OCI-LY1 (cell line): ENCODE measurements around the gene CNTFR.

Experiments
- H2AFZ ChIP-seq: fragments of 200-600 bp; sonication (generic), shearing (Covaris generic); 2 replicates; pipeline ENCODE4 v1.6.0; 2014; ENCODE audit warnings: antibody characterized with exemption, mild to moderate bottlenecking, low read length
- H3F3A ChIP-seq: fragments of 200-600 bp; sonication (generic), shearing (Covaris generic); 2 replicates; pipeline ENCODE4 v1.6.0; 2014; ENCODE audit warnings: mild to moderate bottlenecking, antibody characterized with exemption, low read length, moderate library complexity; ENCODE audit not compliant: insufficient read depth
- H3K27ac ChIP-seq: fragments of 200-600 bp; sonication (generic); 2 replicates; pipeline ENCODE4 v1.5.1; 2014; ENCODE audit warnings: low read length, mixed run types, mild to moderate bottlenecking, low read depth; ENCODE audit not compliant: poor library complexity, severe bottlenecking
- H3K27me3 ChIP-seq: fragments of 200-600 bp; sonication (generic); 2 replicates; pipeline ENCODE4 v1.6.0; 2014; ENCODE audit warnings: antibody characterized with exemption, mild to moderate bottlenecking, low read length, moderate library complexity; ENCODE audit not compliant: insufficient read depth
- H3K36me3 ChIP-seq: fragments of 200-600 bp; sonication (generic); 2 replicates; pipeline ENCODE4 v1.6.1; 2014; ENCODE audit warnings: mild to moderate bottlenecking, antibody characterized with exemption, low read length, moderate library complexity, mixed read lengths; ENCODE audit not compliant: insufficient read depth
- H3K4me1 ChIP-seq: fragments of 200-600 bp; sonication (generic); 2 replicates; pipeline ENCODE4 v1.5.1; 2014; ENCODE audit warnings: mild to moderate bottlenecking, low read length, moderate library complexity; ENCODE audit not compliant: insufficient read depth, severe bottlenecking
- H3K4me2 ChIP-seq: fragments of 200-600 bp; sonication (generic), shearing (Covaris generic); 2 replicates; pipeline ENCODE4 v1.6.1; 2014; ENCODE audit warnings: low read length
- H3K4me3 ChIP-seq: fragments of 200-600 bp; sonication (generic); 2 replicates; pipeline ENCODE4 v1.5.1; 2014; ENCODE audit warnings: low read length, low read depth, mild to moderate bottlenecking, mixed read lengths; ENCODE audit not compliant: poor library complexity, severe bottlenecking
- H3K79me2 ChIP-seq: fragments of 200-600 bp; shearing (Covaris generic); 2 replicates; pipeline ENCODE4 v1.6.1; 2016; ENCODE audit warnings: mixed run types, low read length, mixed read lengths; ENCODE audit not compliant: insufficient read depth
- H3K9ac ChIP-seq: fragments of 200-600 bp; sonication (generic), shearing (Covaris generic); 2 replicates; pipeline ENCODE4 v1.6.1; 2014; ENCODE audit warnings: mild to moderate bottlenecking, low read length, mixed read lengths
- H3K9me2 ChIP-seq: fragments of 200-600 bp; sonication (generic), shearing (Covaris generic); 2 replicates; pipeline ENCODE4 v1.6.1; 2014; ENCODE audit warnings: low read depth, mild to moderate bottlenecking, low read length, mixed read lengths
- H3K9me3 ChIP-seq: fragments of 200-600 bp; shearing (Covaris generic); 2 replicates; pipeline ENCODE4 v1.6.1; 2014; ENCODE audit warnings: low read length, mixed read lengths
- H4K20me1 ChIP-seq: fragments of 200-600 bp; sonication (generic), shearing (Covaris generic); 2 replicates; pipeline ENCODE4 v1.6.0; 2016; ENCODE audit warnings: mild to moderate bottlenecking, low read length; ENCODE audit not compliant: insufficient read depth
- EZH2 ChIP-seq: fragments of 200-600 bp; sonication (generic), shearing (Covaris generic); IDR thresholded peaks from 2 replicates; pipeline ENCODE4 v1.8.0; 2017; ENCODE audit warnings: borderline replicate concordance, mixed run types, mild to moderate bottlenecking, antibody characterized with exemption, low read length, moderate library complexity, mixed read lengths
- TF ChIP-seq, protein P1 (sequence below): fragments of 200-600 bp; sonication (generic), shearing (Covaris generic); IDR thresholded peaks from 2 replicates; pipeline ENCODE4 v1.5.1; 2017; ENCODE audit warnings: mild to moderate bottlenecking, antibody characterized with exemption, low read length, moderate library complexity, mixed read lengths

CNTFR gene

DNA sequence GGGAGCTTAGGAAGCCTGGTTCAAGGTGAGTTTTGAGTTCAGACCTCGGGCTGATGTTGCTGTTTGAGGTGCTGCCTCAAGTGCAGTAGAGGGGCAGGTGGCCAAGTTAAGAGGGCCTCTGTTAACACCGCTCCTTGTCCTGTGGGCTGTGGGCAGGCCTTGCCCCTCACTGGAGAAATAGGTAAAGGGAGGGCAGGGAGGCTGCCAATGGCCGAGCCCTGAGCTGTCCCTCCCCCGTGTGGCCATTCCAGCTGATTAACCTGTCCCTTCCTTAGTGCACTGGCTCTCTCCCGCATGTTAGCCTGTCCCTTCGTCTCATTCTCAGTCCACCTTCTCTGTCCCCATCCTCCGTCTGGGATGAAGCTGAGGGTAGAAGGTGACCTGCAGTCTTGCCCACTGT, 21.4 kb downstream of the CNTFR start:
- Histone ChIP-seq H3K27ac (no peak overlapping the region), H3K4me1 (no peaks in the 10 kb centered on the region), H3K9ac (no peak overlapping the region), H3K36me3 (no peaks in the 10 kb centered on the region), H3K79me2 (no peaks in the 10 kb centered on the region), H4K20me1 (no peaks in the 10 kb centered on the region), H3K4me3 (no peak overlapping the region), H3F3A (no peaks in the 10 kb centered on the region), H3K4me2 (no peak overlapping the region), H3K27me3 (peaks cover 12% of the 10 kb centered on the region), H3K9me2 (no peaks in the 10 kb centered on the region), H3K9me3 (no peaks in the 10 kb centered on the region), H2AFZ (no peak overlapping the region)
- TF ChIP-seq, protein P1, sequence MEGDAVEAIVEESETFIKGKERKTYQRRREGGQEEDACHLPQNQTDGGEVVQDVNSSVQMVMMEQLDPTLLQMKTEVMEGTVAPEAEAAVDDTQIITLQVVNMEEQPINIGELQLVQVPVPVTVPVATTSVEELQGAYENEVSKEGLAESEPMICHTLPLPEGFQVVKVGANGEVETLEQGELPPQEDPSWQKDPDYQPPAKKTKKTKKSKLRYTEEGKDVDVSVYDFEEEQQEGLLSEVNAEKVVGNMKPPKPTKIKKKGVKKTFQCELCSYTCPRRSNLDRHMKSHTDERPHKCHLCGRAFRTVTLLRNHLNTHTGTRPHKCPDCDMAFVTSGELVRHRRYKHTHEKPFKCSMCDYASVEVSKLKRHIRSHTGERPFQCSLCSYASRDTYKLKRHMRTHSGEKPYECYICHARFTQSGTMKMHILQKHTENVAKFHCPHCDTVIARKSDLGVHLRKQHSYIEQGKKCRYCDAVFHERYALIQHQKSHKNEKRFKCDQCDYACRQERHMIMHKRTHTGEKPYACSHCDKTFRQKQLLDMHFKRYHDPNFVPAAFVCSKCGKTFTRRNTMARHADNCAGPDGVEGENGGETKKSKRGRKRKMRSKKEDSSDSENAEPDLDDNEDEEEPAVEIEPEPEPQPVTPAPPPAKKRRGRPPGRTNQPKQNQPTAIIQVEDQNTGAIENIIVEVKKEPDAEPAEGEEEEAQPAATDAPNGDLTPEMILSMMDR: no peak
- TF ChIP-seq EZH2: no peak

DNA sequence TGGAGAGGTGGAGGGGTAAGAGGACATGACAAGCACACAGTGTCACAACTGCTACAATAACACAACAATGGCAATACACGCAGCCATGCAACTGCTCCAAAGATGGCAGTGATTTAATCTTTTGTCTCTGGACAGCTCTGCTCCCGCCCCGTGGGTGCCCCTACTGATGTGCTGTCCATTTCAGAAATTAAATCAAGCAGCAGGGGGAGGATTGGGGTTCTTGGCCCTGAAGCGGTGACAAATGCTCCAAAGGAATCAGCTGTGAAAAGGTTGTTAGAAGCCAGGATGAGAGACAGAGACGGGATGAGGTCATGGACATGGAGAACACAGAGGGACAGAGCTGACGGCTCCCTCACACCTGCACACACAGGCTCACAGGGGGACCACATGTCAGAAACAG, 22.6 kb downstream of the CNTFR start:
- no peak overlapping the region for H3K27ac ChIP-seq
- H3K27me3 ChIP-seq: peaks cover 12% of the 10 kb centered on the region; the same call in 1 of the 2 replicates
- no peaks in the 10 kb centered on the region for H3K9me3 ChIP-seq
- H3K36me3 ChIP-seq: no peaks in the 10 kb centered on the region
- no peaks in the 10 kb centered on the region for H3F3A ChIP-seq
- no peak for TF ChIP-seq EZH2
- TF ChIP-seq, protein P1: no peak
- no peak overlapping the region for H3K9ac ChIP-seq
- no peak overlapping the region for H3K4me3 ChIP-seq
- no peaks in the 10 kb centered on the region for H3K9me2 ChIP-seq
- no peak overlapping the region for H2AFZ ChIP-seq
- no peaks in the 10 kb centered on the region for H3K4me1 ChIP-seq
- no peaks in the 10 kb centered on the region for H4K20me1 ChIP-seq
- H3K79me2 ChIP-seq: no peaks in the 10 kb centered on the region
- no peak overlapping the region for H3K4me2 ChIP-seq

DNA sequence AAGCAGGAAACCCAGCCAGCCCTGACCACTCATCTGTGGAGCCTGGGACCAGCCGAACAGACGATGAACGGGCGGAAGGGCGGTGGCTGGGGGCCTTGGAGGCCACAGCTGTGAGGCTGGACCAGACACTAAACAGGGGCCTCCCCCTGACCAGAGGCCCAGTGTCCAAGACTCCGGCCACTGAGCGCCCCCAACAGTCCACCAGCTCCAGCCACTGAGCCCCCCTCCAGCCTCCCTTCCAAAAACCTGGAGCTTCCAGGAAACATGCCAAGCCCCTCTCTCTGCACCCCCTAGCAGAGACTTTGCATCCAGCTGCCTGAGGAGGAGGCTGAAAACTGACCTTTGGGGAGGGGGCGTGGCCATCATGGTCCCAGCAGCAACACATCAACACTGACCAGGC, 23.2 kb downstream of the CNTFR start:
- Histone ChIP-seq H3F3A (no peaks in the 10 kb centered on the region), H3K79me2 (no peaks in the 10 kb centered on the region), H3K27ac (no peak overlapping the region), H3K4me2 (no peak overlapping the region), H4K20me1 (no peaks in the 10 kb centered on the region), H3K36me3 (no peaks in the 10 kb centered on the region), H3K4me3 (no peak overlapping the region), H3K9ac (no peak overlapping the region), H3K9me2 (no peaks in the 10 kb centered on the region), H3K27me3 (peaks cover 12% of the 10 kb centered on the region; the same call in 1 of the 2 replicates), H3K4me1 (no peaks in the 10 kb centered on the region), H3K9me3 (no peaks in the 10 kb centered on the region), H2AFZ (no peak overlapping the region)
- TF ChIP-seq EZH2: no peak
- TF ChIP-seq, protein P1: no peak
